Spleen (tissue), 3 donors: ENCODE data around the gene G6PC1.

Experiments used
- POLR2A ChIP-seq, 3 donors: fragments of 450-650 bp; IDR thresholded peaks; one replicate each; pipeline ENCODE4 v1.5.1; 2017; ENCODE audit warnings: antibody characterized with exemption in 3 of 3, mild to moderate bottlenecking in 1 of 3
- POLR2AphosphoS5 ChIP-seq, 3 donors: sonication (generic); formaldehyde crosslinking; IDR thresholded peaks; one replicate each; pipeline ENCODE4 v1.5.1; 2017; ENCODE audit warnings: antibody characterized with exemption in 3 of 3

- TF ChIP-seq POLR2AphosphoS5 (IDR thresholded peaks at IDR 0.05) (no peak), POLR2A (IDR thresholded peaks at IDR 0.05) (no peak)
These were observed 2.3 kb upstream of the G6PC1 start for GRCh38 chr17:42898147-42898811.
